ACC112 (cell line): Measurements from ENCODE around the gene TK2.
"Not testable (repeated sequence)": the region's sequence is repeated elsewhere in the genome, so short reads cannot be mapped to it uniquely, and the experiment has no call there.

Experiments
- H2AFZ ChIP-seq: fragments of 200-600 bp; sonication (generic); one replicate; pipeline ENCODE4 v1.6.0; 2017; ENCODE audit warnings: antibody characterized with exemption, low read length; ENCODE audit not compliant: unreplicated experiment
- H3K27ac ChIP-seq: fragments of 200-600 bp; sonication (generic); 2 replicates; pipeline ENCODE4 v1.5.1; 2014; ENCODE audit warnings: low read depth, mild to moderate bottlenecking, antibody characterized with exemption, low read length, moderate library complexity
- H3K27me3 ChIP-seq: fragments of 200-600 bp; sonication (generic); 2 replicates; pipeline ENCODE4 v1.6.1; 2014; ENCODE audit warnings: mild to moderate bottlenecking, antibody characterized with exemption, low read length, moderate library complexity, mixed read lengths; ENCODE audit not compliant: insufficient read depth
- H3K36me3 ChIP-seq: fragments of 200-600 bp; sonication (generic); 2 replicates; pipeline ENCODE4 v1.6.1; 2016; ENCODE audit warnings: mild to moderate bottlenecking, antibody characterized with exemption, low read length, moderate library complexity, mixed read lengths; ENCODE audit not compliant: insufficient read depth
- H3K4me1 ChIP-seq: fragments of 200-600 bp; sonication (generic); one replicate; pipeline ENCODE4 v1.6.1; 2016; ENCODE audit warnings: low read length, mixed read lengths; ENCODE audit not compliant: insufficient read depth, unreplicated experiment, control insufficient read depth
- H3K4me3 ChIP-seq: fragments of 200-600 bp; sonication (generic); 2 replicates; pipeline ENCODE4 v1.5.1; 2014; ENCODE audit warnings: mild to moderate bottlenecking, low read depth, low read length
- H3K79me2 ChIP-seq: fragments of 200-600 bp; sonication (generic); one replicate; pipeline ENCODE4 v1.6.0; 2016; ENCODE audit warnings: low read length; ENCODE audit not compliant: control insufficient read depth, unreplicated experiment, insufficient read depth

Gene TK2

DNA sequence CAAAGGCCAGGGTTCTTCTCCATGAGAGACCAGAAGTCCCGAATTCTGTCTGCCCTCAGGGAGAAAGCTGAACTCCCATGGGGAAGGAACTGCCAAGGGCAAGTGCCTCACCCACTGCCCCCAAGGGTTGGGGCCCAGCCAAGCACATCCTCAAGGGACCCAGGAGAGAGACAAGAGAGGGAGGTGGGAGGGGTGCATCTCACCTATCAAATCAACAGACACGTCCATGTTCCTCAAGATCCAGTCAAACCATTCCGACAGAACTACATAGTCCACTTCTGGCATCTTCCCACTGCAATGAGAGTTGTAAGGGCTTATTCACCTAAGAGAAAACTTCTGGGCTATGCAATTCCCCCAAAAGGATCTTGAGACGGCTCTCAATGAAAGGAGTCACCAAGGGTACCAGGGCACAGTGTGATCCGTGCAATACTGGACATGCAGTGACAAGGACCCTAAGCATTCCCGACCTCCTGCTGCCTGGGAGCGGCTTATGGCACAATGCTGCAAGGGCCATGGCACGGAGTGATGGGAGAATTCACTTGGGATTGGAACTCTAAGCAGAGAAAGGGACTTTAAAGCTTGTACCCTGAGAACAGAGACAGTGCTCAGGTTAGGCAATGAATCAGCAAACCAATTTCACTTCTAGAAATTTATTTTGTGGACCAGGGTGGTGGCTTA, 32.2 kb downstream of the TK2 start:
- H3K27ac ChIP-seq, result peak overlapping the region; percentile 75
- no peaks in the 10 kb centered on the region for H3K36me3 ChIP-seq
- peak overlapping the region; percentile 46 for H2AFZ ChIP-seq
- peaks cover 58% of the 10 kb centered on the region for H3K4me1 ChIP-seq
- no peaks in the 10 kb centered on the region for H3K79me2 ChIP-seq
- H3K27me3 ChIP-seq, result no peaks in the 10 kb centered on the region
- H3K4me3 ChIP-seq, result peak overlapping the region; percentile 36

DNA sequence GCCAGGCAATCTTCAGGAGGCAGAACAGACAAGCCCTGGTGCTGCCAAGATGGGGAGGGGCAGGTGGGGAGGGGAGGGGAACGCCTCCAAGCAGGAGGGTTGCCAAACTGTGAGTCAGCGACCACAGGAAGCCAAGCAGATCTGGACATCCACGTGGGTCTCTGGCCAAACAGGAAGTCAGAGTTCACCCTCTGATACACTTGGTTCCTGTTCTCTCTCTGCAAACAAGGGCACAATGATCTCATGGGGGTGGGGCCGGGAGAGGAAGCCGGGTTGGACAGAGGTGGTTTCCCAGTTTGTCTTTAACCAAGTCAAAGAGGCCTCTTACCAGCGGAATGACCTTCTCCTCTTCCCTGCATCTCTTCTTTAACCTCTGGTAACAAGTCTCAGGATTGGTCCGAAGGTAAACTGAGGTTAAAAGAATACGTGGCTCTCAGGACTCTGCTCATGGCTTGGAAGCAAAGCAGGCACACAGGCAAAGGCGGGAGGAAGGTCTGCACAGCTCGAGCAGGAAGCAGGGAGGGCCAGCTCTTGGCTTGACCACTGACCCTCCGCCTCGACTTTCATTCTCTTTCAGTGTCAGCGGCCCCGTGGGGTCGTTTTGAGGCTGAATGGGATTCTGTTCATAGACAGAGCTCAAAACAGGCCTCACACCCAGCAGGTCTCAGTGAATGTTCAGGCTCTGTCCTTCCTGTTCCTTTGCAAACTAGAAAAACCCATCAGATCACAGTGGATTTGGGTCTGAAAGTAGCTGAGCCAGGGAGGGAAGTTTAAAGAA, 32.9 kb downstream of the TK2 start:
- no peaks in the 10 kb centered on the region for H3K36me3 ChIP-seq
- H3K27me3 ChIP-seq, result no peaks in the 10 kb centered on the region
- H3K79me2 ChIP-seq, result no peaks in the 10 kb centered on the region
- H3K27ac ChIP-seq, result peak overlapping the region; percentile 75
- peaks cover 60% of the 10 kb centered on the region for H3K4me1 ChIP-seq
- peak overlapping the region; percentile 36 for H3K4me3 ChIP-seq
- peak overlapping the region; percentile 46 for H2AFZ ChIP-seq

DNA sequence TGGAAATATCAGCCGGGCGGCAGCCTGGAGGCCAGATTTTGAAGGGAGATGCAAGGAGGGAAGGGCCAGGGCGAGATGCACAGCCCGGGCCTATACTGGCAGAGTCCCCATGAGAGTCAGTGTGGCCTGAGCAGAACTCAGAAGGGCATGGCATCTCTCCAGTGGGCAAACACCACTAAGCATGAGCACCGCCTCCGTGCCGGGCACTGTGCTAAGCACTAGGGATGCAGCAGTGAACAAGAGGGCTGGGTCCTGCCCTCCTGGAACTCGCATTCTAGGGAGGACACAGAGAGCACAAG, 33.5 kb downstream of the TK2 start:
- H3K27me3 ChIP-seq, result no peaks in the 10 kb centered on the region
- H2AFZ ChIP-seq, result no peak overlapping the region
- H3K36me3 ChIP-seq, result no peaks in the 10 kb centered on the region
- no peak overlapping the region for H3K4me3 ChIP-seq
- no peaks in the 10 kb centered on the region for H3K79me2 ChIP-seq
- H3K4me1 ChIP-seq, result peaks cover 60% of the 10 kb centered on the region
- peak overlapping the region; percentile 40 for H3K27ac ChIP-seq

DNA sequence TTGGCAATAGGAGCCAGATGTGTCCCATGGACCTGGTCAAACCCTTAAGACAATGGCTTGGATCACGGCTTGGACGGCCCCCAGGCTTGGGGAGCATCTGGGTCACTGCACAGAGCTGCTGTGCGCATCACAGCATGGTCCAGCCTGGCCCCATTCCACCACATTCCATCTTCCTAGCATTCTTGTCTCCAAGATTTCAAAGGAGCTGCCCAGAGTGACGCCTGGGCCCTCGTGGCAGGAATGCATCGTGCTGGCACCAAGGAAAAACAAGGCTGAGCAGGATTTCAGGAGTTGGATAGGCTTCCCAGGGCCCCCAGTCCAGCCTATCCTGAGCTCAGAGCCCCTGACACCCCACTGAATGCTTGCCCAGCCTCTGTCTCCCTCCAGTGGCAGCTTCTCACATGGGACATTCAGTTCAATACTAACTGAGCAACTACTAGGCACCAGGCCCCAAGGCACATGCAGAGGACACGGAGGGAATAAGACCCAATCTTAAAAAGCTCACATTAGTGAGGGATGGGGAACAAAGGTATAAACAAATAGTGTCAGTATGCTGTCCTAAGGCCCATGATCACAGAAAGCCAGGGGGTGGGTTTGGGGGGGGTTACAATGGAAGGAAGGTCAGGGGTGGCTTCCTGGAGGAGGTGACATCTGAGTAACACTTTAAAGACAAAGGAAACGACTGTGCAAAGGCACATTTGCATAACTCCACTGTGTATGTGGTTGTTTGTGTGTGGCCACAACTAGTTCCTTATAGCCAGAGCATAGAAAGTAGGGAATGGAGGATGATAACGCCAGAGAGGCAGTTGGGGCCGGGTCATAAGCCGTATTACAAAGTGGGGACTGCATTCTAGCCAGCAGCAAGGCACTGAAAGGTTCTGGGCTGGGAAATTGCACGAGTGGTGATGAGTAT, 34.1 kb downstream of the TK2 start:
- no peaks in the 10 kb centered on the region for H3K27me3 ChIP-seq
- peaks cover 60% of the 10 kb centered on the region for H3K4me1 ChIP-seq
- no peak overlapping the region for H2AFZ ChIP-seq
- H3K27ac ChIP-seq, result peak overlapping the region; percentile 40
- no peaks in the 10 kb centered on the region for H3K79me2 ChIP-seq
- no peak overlapping the region for H3K4me3 ChIP-seq
- no peaks in the 10 kb centered on the region for H3K36me3 ChIP-seq

DNA sequence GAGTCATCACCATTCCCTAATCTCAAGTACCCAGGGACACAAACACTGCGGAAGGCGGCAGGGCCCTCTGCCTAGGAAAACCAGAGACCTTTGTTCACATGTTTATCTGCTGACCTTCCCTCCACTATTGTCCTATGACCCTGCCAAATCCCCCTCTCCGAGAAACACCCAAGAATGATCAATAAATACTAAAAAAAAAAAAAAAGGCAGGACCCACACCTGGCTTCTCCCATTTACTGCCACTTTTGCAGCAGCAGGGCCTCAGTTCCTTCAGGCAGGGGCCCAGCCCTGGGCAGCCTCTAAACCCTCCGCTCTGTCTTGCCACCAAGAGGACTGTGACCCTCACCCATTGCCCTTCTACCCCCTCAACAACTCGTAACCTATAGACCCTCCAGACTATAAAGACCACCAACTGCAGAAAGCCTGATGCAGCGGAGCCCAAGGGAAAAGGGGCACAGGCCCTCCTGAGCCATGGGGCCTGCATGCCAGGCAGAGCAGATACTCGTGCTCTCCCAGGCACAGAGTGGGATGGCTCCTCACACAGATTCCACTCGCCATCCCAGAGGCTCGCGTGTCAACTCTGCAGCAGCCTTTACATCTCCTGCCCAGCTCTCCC, 34.8 kb downstream of the TK2 start:
- not testable (repeated sequence) for H3K27ac ChIP-seq, H2AFZ ChIP-seq
- H3K4me1 ChIP-seq, result peaks cover 60% of the 10 kb centered on the region

DNA sequence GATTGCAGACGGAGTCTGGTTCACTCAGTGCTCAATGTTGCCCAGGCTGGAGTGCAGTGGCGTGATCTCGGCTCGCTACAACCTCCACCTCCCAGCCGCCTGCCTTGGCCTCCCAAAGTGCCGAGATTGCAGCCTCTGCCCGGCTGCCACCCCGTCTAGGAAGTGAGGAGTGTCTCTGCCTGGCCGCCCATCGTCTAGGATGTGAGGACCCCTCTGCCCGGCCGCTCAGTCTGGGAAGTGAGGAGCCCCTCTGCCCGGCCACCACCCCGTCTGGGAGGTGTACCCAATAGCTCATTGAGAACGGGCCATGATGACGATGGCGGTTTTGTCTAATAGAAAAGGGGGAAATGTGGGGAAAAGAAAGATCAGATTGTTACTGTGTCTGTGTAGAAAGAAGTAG, 35.5 kb downstream of the TK2 start:
- not testable (repeated sequence) for H3K4me3 ChIP-seq, H3K27me3 ChIP-seq, H2AFZ ChIP-seq, H3K36me3 ChIP-seq, H3K79me2 ChIP-seq, H3K27ac ChIP-seq
- H3K4me1 ChIP-seq, result peaks cover 60% of the 10 kb centered on the region

More for the DNA sequence above, 34.8 kb downstream of the TK2 start:
- H3K36me3 ChIP-seq, H3K4me3 ChIP-seq, H3K27me3 ChIP-seq, H3K79me2 ChIP-seq: not testable (repeated sequence)

DNA sequence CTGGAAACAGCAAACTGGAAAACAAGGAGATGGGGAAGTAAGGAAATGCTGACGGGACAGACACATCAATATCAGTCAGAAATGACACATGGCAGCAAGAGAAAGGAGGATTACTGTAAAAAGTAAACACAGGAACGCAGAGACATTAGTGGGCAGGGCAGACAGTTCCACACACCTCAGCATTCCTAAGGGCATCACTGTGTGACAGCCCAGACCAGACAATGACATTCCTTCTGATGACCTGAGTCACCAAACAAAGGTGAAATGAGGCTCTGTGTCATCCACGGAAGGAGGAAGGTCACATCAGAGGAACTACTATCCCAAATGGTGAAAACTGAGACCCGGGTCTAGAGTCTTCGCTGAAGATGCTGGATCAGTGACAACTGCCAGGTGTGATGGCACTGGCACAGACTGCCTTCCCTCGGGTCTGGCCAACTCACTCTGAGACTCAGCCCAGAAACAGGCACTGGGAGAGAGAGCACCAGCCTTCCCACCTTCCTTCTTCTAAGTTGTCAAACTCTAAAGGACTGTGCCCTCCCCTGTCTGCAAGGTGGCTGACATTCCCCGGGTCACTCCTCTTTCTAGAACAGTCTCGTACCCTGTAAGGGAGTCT, 36.7 kb downstream of the TK2 start:
- H2AFZ ChIP-seq, result no peak overlapping the region
- no peaks in the 10 kb centered on the region for H3K79me2 ChIP-seq
- H3K36me3 ChIP-seq, result no peaks in the 10 kb centered on the region
- peaks cover 68% of the 10 kb centered on the region for H3K4me1 ChIP-seq
- no peak overlapping the region for H3K4me3 ChIP-seq
- no peaks in the 10 kb centered on the region for H3K27me3 ChIP-seq
- H3K27ac ChIP-seq, result peak overlapping the region; percentile 86

DNA sequence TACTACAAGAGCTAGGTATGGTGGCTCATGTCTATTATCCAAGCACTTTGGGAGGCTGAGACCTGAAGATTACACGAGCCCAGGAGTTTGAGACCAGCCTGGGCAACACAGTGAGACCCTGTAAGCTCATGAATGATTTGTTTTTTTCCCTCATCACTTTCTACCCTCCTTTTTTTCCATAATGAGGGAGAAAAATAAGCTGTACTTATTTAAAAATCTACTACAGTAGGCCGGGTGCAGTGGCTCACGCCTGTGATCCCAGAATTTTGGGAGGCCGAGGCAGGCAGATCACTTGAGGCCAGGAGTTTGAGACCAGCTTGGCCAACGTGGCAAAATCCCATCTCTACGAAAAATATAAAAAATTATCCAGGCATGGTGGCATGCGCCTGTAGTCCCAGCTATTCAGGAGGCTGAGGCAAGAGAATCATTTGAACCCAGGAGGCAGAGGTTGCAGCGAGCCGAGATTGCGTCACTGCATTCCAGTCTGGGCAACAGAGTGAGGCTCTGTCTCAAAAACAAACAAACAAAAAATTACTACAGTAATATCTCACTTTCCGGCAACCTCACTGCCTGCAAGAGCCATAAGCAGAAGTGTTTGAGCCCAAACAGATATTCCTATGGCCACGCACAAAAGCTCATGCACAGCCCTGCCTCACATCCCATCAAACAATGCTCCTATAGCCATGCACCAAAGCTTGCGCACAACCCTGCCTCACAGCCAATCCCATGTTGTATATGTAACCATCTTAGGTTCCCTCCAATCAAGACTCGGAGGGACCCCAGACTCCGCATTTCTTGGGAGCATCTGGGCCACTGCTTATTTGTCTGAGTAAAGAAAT, 37.4 kb downstream of the TK2 start:
- Histone ChIP-seq H3K36me3 (no peaks in the 10 kb centered on the region), H3K27me3 (no peaks in the 10 kb centered on the region), H3K79me2 (no peaks in the 10 kb centered on the region), H3K4me1 (peaks cover 66% of the 10 kb centered on the region), H3K4me3 (peak overlapping the region; percentile 47; the same call in 1 of the 2 replicates), H2AFZ (no peak overlapping the region), H3K27ac (peak overlapping the region; percentile 86)

DNA sequence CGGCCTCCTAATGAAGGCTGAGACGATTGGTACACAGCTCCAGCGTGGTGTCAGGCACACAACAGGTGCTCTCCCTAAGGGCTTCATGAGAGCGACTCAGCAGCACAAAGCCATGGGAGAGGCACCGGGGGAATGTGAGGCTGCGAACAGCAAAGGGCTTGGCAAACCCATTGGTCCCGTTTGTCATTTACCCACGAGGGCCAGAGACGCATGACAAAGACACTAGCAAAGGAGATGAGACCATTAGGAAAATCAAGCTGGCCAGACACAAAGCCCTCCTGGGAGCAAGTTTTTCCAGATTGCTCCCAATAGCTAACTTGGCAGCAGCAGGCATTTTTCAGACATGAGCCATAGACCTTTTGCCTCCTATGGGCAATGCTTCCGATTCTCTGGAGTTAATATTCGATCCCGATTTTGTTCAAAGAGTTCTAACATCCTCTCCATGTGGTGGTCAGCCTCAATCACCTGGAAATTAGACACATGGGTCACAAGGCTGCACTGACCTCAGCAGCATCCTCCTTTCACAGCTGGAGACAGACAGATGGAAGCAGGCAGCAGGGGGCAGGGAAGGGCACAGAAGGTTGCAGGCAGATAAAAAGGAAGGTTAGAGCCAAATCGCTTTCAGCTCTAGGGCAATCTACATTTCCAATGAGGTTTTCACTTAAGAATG, 38.2 kb downstream of the TK2 start:
- Histone ChIP-seq H3K27ac (peak overlapping the region; percentile 86), H2AFZ (no peak overlapping the region)

More for the DNA sequence above, 38.2 kb downstream of the TK2 start:
- Histone ChIP-seq H3K4me1 (peaks cover 60% of the 10 kb centered on the region), H3K27me3 (no peaks in the 10 kb centered on the region), H3K36me3 (no peaks in the 10 kb centered on the region), H3K79me2 (no peaks in the 10 kb centered on the region), H3K4me3 (peak overlapping the region; percentile 47; the same call in 1 of the 2 replicates)
